BE2C (cell line): ENCODE data around the gene SMG9.
A peak's percentile ranks its signal among the peaks of the same experiment; 100 is the strongest.

Experiments used
- DNase-seq: peaks from one replicate; pipeline ENCODE4 v3.0.0-alpha.2; 2020
- H3K27me3 ChIP-seq: fragments of 250-450 bp; sonication (Bioruptor Pico); 2 replicates; pipeline ENCODE4 v1.5.1; 2020; ENCODE audit warnings: mild to moderate bottlenecking
- H3K36me3 ChIP-seq: fragments of 250-450 bp; sonication (Bioruptor Pico); 2 replicates; pipeline ENCODE4 v1.5.1; 2020; ENCODE audit warnings: mild to moderate bottlenecking
- H3K4me1 ChIP-seq: fragments of 250-450 bp; sonication (Bioruptor Pico); 2 replicates; pipeline ENCODE4 v1.5.1; 2020
- H3K4me3 ChIP-seq: 2 replicates; pipeline ENCODE4 v1.5.1; 2011; ENCODE audit warnings: low read depth, low read length
- H3K9me3 ChIP-seq: fragments of 250-450 bp; sonication (Bioruptor Pico); 2 replicates; pipeline ENCODE4 v1.5.1; 2020
- CTCF ChIP-seq: IDR thresholded peaks from 2 replicates; pipeline ENCODE4 v1.5.1; 2012; ENCODE audit warnings: mild to moderate bottlenecking, low read depth, low read length

The SMG9 gene

GRCh38 chr19:43726736-43727592 lies 27.8 kb downstream of the SMG9 start:
- H3K27me3 ChIP-seq = no peaks in the 10 kb centered on the region
- no peaks in the 10 kb centered on the region for H3K9me3 ChIP-seq
- H3K4me3 ChIP-seq = no peak overlapping the region
- H3K36me3 ChIP-seq = peaks cover 15% of the 10 kb centered on the region
- no peak for TF ChIP-seq CTCF
- H3K4me1 ChIP-seq = no peaks in the 10 kb centered on the region
- no peak for DNase-seq

DNA sequence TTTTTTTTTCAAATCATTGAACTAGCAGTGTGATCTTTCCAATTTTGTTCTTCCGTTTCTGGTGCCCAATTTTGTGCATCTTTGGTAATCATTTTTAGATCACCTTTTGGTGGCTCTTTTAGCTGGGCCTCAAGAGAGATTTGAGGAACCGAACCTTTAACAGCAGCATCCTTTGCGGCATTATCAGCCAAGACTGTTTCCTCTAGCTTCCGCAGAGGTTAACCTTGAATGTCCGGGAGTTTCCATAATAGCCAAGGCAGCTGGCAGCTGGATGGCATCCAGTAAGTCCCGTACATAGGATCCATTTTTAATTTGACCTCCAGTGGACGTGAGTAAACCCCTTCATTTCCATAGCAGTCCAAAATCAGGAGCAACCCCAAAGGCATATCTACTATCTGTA lies 29.3 kb downstream of the SMG9 start:
- no peak for TF ChIP-seq CTCF
- Histone ChIP-seq H3K4me1 (no peaks in the 10 kb centered on the region), H3K9me3 (no peaks in the 10 kb centered on the region), H3K27me3 (no peaks in the 10 kb centered on the region), H3K36me3 (peaks cover 5% of the 10 kb centered on the region; the same call in 1 of the 2 replicates), H3K4me3 (no peak overlapping the region)
- no peak for DNase-seq

DNA sequence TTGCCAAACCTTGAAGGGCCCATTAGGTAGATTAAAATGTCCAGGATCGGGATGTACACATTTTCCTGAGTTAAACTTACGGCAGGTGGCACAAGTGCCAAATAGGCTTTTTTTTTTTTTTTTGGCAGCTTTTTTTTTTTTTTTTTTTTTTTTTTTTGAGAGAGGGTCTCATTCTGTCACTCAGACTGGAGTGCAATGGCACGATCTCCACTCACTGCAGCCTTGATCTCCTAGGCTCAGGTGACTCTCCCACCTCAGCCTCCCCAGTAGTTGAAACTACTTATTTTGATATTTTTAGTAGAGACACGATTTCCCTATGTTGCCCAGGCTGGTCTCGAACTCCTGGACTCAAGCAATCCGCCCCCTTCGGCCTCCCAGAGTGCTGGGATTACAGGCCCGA lies 29.9 kb downstream of the SMG9 start:
- Histone ChIP-seq H3K27me3 (no peaks in the 10 kb centered on the region), H3K4me3 (no peak overlapping the region), H3K36me3 (peaks cover 5% of the 10 kb centered on the region; the same call in 1 of the 2 replicates), H3K4me1 (no peaks in the 10 kb centered on the region), H3K9me3 (no peaks in the 10 kb centered on the region)
- TF ChIP-seq CTCF = no peak
- DNase-seq = no peak

- Histone ChIP-seq H3K36me3 (peaks cover 1% of the 10 kb centered on the region; the same call in 1 of the 2 replicates), H3K9me3 (no peaks in the 10 kb centered on the region), H3K27me3 (no peaks in the 10 kb centered on the region), H3K4me1 (no peaks in the 10 kb centered on the region), H3K4me3 (no peak overlapping the region)
- 0 out of 2 replicates have a peak, but pooled peaks have one; percentile 4 for TF ChIP-seq CTCF
- DNase-seq = no peak
These were observed 31.2 kb downstream of the SMG9 start for GRCh38 chr19:43723588-43723987.

GRCh38 chr19:43721469-43722048 lies 33.2 kb downstream of the SMG9 start:
- Histone ChIP-seq H3K4me3 (no peak overlapping the region), H3K27me3 (no peaks in the 10 kb centered on the region)
- no peak for TF ChIP-seq CTCF

GRCh38 chr19:43720936-43721335 lies 33.8 kb downstream of the SMG9 start:
- Histone ChIP-seq H3K4me1 (no peaks in the 10 kb centered on the region), H3K27me3 (no peaks in the 10 kb centered on the region), H3K9me3 (no peaks in the 10 kb centered on the region), H3K36me3 (no peaks in the 10 kb centered on the region), H3K4me3 (no peak overlapping the region)
- no peak for TF ChIP-seq CTCF
- DNase-seq = no peak

More at GRCh38 chr19:43721469-43722048, 33.2 kb downstream of the SMG9 start:
- no peak for DNase-seq
- no peaks in the 10 kb centered on the region for H3K4me1 ChIP-seq
- H3K36me3 ChIP-seq = no peaks in the 10 kb centered on the region
- no peaks in the 10 kb centered on the region for H3K9me3 ChIP-seq
